Left lung (tissue), 10 donors: ENCODE results near the gene PCBP3. TPM values are rescaled to one million over a fixed set of nuclear protein-coding genes. Genes with fewer than 3 reads are reported as not detected.

ENCODE experiments used
- ATAC-seq: fragments of 200-7000 bp; cut with Tn5 transposase; one replicate; pipeline ENCODE4 v1.9.1; 2020; ENCODE audit warnings: moderate library complexity
- DNase-seq, 4 donors: peaks; one replicate each; pipeline ENCODE4 v3.0.0-alpha.2; 2013 to 2020
- H3K27ac ChIP-seq, 2 donors: fragments of 200-600 bp; sonication (generic) in 1 of 2; one replicate each; pipeline versions ENCODE4 v1.5.0 to v1.8.0; 2020 to 2021
- H3K27me3 ChIP-seq, 2 donors: fragments of 200-600 bp; sonication (generic) in 1 of 2; one replicate each; pipeline versions ENCODE4 v1.5.0 to v1.8.0; 2020 to 2021
- H3K36me3 ChIP-seq, 2 donors: fragments of 200-600 bp; sonication (generic) in 1 of 2; one replicate each; pipeline versions ENCODE4 v1.5.0 to v1.8.0; 2020 to 2021
- H3K4me1 ChIP-seq, 2 donors: fragments of 200-600 bp; one replicate each; pipeline ENCODE4 v1.8.0; 2021
- H3K4me3 ChIP-seq, 2 donors: fragments of 200-600 bp; sonication (generic) in 1 of 2; one replicate each; pipeline versions ENCODE4 v1.5.0 to v1.8.0; 2020 to 2021; ENCODE audit warnings: mild to moderate bottlenecking in 1 of 2
- H3K9me3 ChIP-seq, 2 donors: fragments of 200-600 bp; sonication (generic) in 1 of 2; one replicate each; pipeline versions ENCODE4 v1.5.0 to v1.8.0; 2020 to 2021
- intact Hi-C, 2 donors: fragments of 100-400 bp; cut with DNase I; formaldehyde crosslinking; loops; one replicate each; pipeline versions ENCODE4 v1.11.2 to v1.14.2; 2022
- polyA plus RNA-seq, 6 donors: library from polyadenylated mRNA; unstranded; fragments of 120-200 nt; gene quantifications; one replicate each; pipeline ENCODE4 v1.2.1, GENCODE V29; 2013; ENCODE audit not compliant: insufficient read length in 6 of 6
- total RNA-seq, 2 donors: library from RNA; stranded (reverse); fragmentation: NEBNext Ultra II Directional; extraction: Animal tissue kit (Norgen Biotek cat#: 25700); gene quantifications; one replicate each; pipeline ENCODE4 v1.2.1, GENCODE V29; 2021
- TF ChIP-seq, protein P1 (sequence below), 2 donors: fragments of 200-600 bp; sonication (generic) in 1 of 2; IDR thresholded peaks; one replicate each; pipeline versions ENCODE4 v1.5.0 to v1.8.0; 2021; ENCODE audit warnings: antibody characterized with exemption in 2 of 2
- donor health status: DM: no; HTN: yes; CAD: no.
- donor health status: DM: no; HTN: no; CAD: no.

PCBP3 gene
- total and polyA plus RNA-seq, 8 donors, result 2.1 to 13.8 (median 3.0) TPM

DNA sequence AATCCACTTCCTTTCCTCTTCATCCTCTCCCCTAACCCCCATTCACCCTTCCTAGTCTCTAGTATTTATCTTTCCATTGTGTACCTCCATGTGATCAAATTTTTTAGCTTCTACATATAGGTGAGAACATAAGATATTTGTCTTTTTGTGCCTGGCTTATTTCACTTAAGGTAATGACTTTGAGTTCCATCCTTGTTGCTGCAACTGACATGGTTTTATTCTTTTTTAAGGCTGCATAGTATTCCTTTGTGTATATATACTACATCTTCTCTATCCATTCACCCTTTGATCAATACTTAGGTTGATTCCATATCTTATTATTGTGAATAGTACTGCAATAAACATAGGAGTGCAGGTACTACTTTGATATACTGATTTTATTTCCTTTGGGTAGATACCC, 128.7 kb downstream of the PCBP3 start:
- TF ChIP-seq, protein P1, sequence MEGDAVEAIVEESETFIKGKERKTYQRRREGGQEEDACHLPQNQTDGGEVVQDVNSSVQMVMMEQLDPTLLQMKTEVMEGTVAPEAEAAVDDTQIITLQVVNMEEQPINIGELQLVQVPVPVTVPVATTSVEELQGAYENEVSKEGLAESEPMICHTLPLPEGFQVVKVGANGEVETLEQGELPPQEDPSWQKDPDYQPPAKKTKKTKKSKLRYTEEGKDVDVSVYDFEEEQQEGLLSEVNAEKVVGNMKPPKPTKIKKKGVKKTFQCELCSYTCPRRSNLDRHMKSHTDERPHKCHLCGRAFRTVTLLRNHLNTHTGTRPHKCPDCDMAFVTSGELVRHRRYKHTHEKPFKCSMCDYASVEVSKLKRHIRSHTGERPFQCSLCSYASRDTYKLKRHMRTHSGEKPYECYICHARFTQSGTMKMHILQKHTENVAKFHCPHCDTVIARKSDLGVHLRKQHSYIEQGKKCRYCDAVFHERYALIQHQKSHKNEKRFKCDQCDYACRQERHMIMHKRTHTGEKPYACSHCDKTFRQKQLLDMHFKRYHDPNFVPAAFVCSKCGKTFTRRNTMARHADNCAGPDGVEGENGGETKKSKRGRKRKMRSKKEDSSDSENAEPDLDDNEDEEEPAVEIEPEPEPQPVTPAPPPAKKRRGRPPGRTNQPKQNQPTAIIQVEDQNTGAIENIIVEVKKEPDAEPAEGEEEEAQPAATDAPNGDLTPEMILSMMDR (IDR thresholded peaks at IDR 0.05), result no peak
- Histone ChIP-seq H3K36me3 (no peaks in the 10 kb centered on the region), H3K4me3 (no peak overlapping the region), H3K27ac (no peak overlapping the region), H3K4me1 (no peaks in the 10 kb centered on the region), H3K9me3 (peaks cover 0 to 13% of the 10 kb centered on the region in 2 donors), H3K27me3 (no peaks in the 10 kb centered on the region)
- DNase-seq (no peak), ATAC-seq (no peak)
- intact Hi-C loops, result no loop called here

DNA sequence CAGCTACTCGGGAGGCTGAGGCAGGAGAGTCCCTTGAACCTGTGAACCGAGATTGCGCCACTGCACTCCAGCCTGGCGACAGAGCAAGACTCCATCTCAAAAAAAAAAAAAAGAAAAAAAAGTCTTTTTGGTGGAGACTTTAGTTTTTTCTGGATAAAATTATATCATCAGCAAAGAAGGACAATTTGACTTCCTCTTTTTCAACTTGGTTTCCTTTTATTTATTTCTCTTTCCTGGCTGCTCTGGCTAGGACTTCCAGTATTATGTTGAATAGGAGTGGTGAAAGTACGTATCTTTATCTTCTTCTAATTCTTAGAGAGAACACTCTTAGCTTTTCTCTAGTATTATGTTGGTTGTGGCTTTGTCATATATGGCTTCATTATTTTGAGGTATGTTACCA, 130.8 kb downstream of the PCBP3 start:
- intact Hi-C loops, result no loop called here
- H3K4me1 ChIP-seq, result no peaks in the 10 kb centered on the region
- ATAC-seq, result no peak

DNA sequence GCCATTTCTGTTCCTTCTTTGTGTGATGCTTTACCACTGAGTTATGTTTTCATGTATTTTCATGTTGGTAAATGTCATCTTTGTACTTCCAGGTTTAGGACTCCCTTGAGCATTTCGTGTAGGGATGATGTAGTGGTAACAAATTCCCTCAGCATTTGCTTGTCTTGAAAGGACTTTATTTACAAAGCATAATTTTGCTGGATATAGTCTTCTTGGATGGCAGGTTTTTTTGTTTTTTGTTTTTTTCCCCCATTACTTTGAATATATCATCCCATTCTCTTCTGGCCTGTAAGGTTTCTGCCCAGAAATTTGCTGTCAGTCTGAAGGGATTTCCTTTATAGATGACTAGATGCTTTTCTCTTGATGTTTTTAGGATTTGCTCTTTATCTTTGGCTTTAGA, 133.4 kb downstream of the PCBP3 start:
- ATAC-seq, result no peak
- no peak overlapping the region for H3K4me3 ChIP-seq
- H3K36me3 ChIP-seq, result no peaks in the 10 kb centered on the region
- intact Hi-C loops, result no loop called here
- no peaks in the 10 kb centered on the region for H3K4me1 ChIP-seq
- no peaks in the 10 kb centered on the region for H3K27me3 ChIP-seq
- H3K27ac ChIP-seq, result no peak overlapping the region
- peaks cover 0 to 24% of the 10 kb centered on the region in 2 donors for H3K9me3 ChIP-seq
- TF ChIP-seq, protein P1 (IDR thresholded peaks at IDR 0.05), result no peak
- DNase-seq, result no peak

More for the DNA sequence above, 130.8 kb downstream of the PCBP3 start:
- Histone ChIP-seq H3K27ac (no peak overlapping the region), H3K27me3 (no peaks in the 10 kb centered on the region), H3K9me3 (peaks cover 0 to 24% of the 10 kb centered on the region in 2 donors), H3K4me3 (no peak overlapping the region), H3K36me3 (no peaks in the 10 kb centered on the region)
- TF ChIP-seq, protein P1 (IDR thresholded peaks at IDR 0.05), result no peak
- no peak for DNase-seq

DNA sequence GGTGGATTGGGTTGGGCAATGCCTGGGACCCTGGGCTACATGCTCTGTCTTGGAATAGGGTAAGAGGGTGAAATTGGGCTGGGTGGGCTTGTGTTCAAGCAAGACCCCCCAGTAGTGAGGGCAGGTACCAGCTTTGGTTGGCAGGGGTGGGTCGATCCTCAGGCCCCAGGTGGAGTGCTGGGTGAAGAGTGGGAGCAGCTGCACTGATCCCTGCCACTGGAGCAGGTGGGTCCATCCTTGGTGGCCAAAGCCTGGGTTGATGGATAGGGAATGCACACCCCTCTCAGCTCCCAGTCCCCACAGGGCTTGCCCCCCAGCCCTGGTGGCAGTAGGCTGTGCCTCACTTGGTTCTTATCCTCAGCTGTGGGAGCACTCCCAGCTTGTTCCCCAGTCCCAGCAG, 135.2 kb downstream of the PCBP3 start:
- DNase-seq (no peak), ATAC-seq (no peak)
- intact Hi-C loops, result no loop called here
- no peaks in the 10 kb centered on the region for H3K36me3 ChIP-seq
- H3K27me3 ChIP-seq, result no peaks in the 10 kb centered on the region
- TF ChIP-seq, protein P1 (IDR thresholded peaks at IDR 0.05), result no peak
- H3K4me3 ChIP-seq, result no peak overlapping the region
- H3K27ac ChIP-seq, result no peak overlapping the region
- peaks cover 0 to 20% of the 10 kb centered on the region in 2 donors for H3K9me3 ChIP-seq
- no peaks in the 10 kb centered on the region for H3K4me1 ChIP-seq

DNA sequence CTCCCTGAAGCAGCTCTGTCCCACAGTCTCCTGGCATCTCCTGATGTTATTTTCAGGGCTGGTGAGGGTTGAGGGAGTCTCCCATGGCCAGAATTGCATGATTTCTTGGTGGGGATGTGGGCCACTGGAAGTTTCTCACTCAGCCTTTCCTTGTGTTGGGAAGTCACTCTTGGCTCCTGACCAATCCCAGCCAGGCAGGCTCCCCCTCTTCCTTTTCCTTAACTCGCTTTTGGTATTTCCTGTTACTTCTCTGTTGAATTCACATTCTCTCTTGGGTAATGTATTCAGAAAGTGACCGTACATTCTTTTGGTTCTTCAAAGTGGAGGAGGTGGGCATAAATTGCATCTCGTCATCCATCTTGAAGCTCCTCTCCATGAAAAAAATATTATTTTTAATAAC, 135.7 kb downstream of the PCBP3 start:
- intact Hi-C loops, result no loop called here
- Histone ChIP-seq H3K27me3 (no peaks in the 10 kb centered on the region), H3K9me3 (peaks cover 0 to 18% of the 10 kb centered on the region in 2 donors), H3K36me3 (no peaks in the 10 kb centered on the region), H3K27ac (no peak overlapping the region), H3K4me3 (no peak overlapping the region), H3K4me1 (no peaks in the 10 kb centered on the region)
- TF ChIP-seq, protein P1 (IDR thresholded peaks at IDR 0.05), result no peak
- DNase-seq, result no peak
- ATAC-seq, result no peak
